SH-SY5Y (cell line): ENCODE measurements around the gene ZFAND2B.

Experiments
- GATA2 ChIP-seq: IDR thresholded peaks from 2 replicates; pipeline ENCODE4 v1.6.1; 2011; ENCODE audit warnings: mild to moderate bottlenecking, low read depth, low read length
- GATA3 ChIP-seq: IDR thresholded peaks from 2 replicates; pipeline ENCODE4 v1.6.1; 2011; ENCODE audit warnings: low read depth, mild to moderate bottlenecking, low read length, moderate library complexity

GRCh38 chr2:219175928-219176817 is 30.4 kb upstream of the ZFAND2B start:
- TF ChIP-seq GATA2 (no peak), GATA3 (no peak)
